Vagina (tissue), 2 donors: ENCODE measurements around the gene RHOBTB3. TPM values are rescaled to one million over a fixed set of nuclear protein-coding genes. Genes with fewer than 3 reads are reported as not detected.

Experiments used
- DNase-seq, 2 donors: peaks; one replicate each; pipeline ENCODE4 v3.0.0-alpha.2; 2017; ENCODE audit errors: extremely low spot score in 2 of 2
- H3K27ac ChIP-seq: fragments of 200-600 bp; sonication (generic); one replicate; pipeline ENCODE4 v1.5.1; 2019
- H3K27me3 ChIP-seq: fragments of 200-600 bp; sonication (generic); one replicate; pipeline ENCODE4 v1.5.1; 2019
- H3K36me3 ChIP-seq, 2 donors: fragments of 200-600 bp; sonication (generic); one replicate each; pipeline ENCODE4 v1.5.1; 2017 to 2019
- H3K4me1 ChIP-seq: fragments of 200-600 bp; sonication (generic); one replicate; pipeline ENCODE4 v1.5.1; 2019
- H3K4me3 ChIP-seq, 2 donors: fragments of 200-600 bp; sonication (generic); 1 replicate in 1 of 2; 2 replicates in 1 of 2; pipeline ENCODE4 v1.5.1; 2016 to 2019
- H3K9me3 ChIP-seq: fragments of 200-600 bp; sonication (generic); one replicate; pipeline ENCODE4 v1.5.1; 2019
- CTCF ChIP-seq, 3 experiments: fragments of 450-650 bp in 2 of 3; fragments of 200-600 bp in 1 of 3; sonication (generic) in 1 of 3; IDR thresholded peaks; one replicate each; pipeline ENCODE4 v1.5.1; 2017 to 2019; ENCODE audit warnings: antibody characterized with exemption in 3 of 3, mild to moderate bottlenecking in 2 of 3, moderate library complexity in 2 of 3
- POLR2A ChIP-seq, 2 donors: fragments of 450-650 bp; IDR thresholded peaks; one replicate each; pipeline ENCODE4 v1.6.1; 2017; ENCODE audit warnings: antibody characterized with exemption in 2 of 2, mild to moderate bottlenecking in 2 of 2, moderate library complexity in 2 of 2
- POLR2AphosphoS5 ChIP-seq, 2 donors: sonication (generic); formaldehyde crosslinking; IDR thresholded peaks; one replicate each; pipeline ENCODE4 v1.9.0; 2017; ENCODE audit warnings: antibody characterized with exemption in 2 of 2, mild to moderate bottlenecking in 2 of 2, low read depth in 1 of 2; ENCODE audit not compliant: insufficient read depth in 1 of 2
- intact Hi-C: fragments of 100-400 bp; cut with DNase I; formaldehyde crosslinking; loops from one replicate; pipeline ENCODE4 v1.15.1; 2023
- total RNA-seq: library from RNA; depleted of rRNA; stranded (reverse); fragments of >200 nt; gene quantifications from one replicate; pipeline ENCODE4 v1.2.3, GENCODE V29; 2016

RHOBTB3 gene
- total RNA-seq, 1 donor from 2014 or later = 43.2 TPM

GRCh38 chr5:95762652-95763041, 31.5 kb downstream of the RHOBTB3 start:
- Histone ChIP-seq H3K9me3 (no peaks in the 10 kb centered on the region), H3K4me3 (no peak overlapping the region), H3K27me3 (no peaks in the 10 kb centered on the region), H3K4me1 (peaks cover 26% of the 10 kb centered on the region), H3K27ac (no peak overlapping the region), H3K36me3 (no peaks in the 10 kb centered on the region)
- DNase-seq = no peak
- TF ChIP-seq CTCF (IDR thresholded peaks at IDR 0.05) (no peak), POLR2AphosphoS5 (IDR thresholded peaks at IDR 0.05; ENCODE audit: insufficient read depth in 1 of 2, low read depth in 1 of 2) (no peak), POLR2A (IDR thresholded peaks at IDR 0.05) (no peak)
- intact Hi-C loops = no loop called here

- Histone ChIP-seq H3K4me3 (no peak overlapping the region), H3K36me3 (no peaks in the 10 kb centered on the region), H3K4me1 (peaks cover 26% of the 10 kb centered on the region), H3K27ac (no peak overlapping the region), H3K9me3 (no peaks in the 10 kb centered on the region), H3K27me3 (no peaks in the 10 kb centered on the region)
- intact Hi-C loops = no loop called here
- no peak for DNase-seq
- no peak for TF ChIP-seq POLR2A (IDR thresholded peaks at IDR 0.05)
- TF ChIP-seq CTCF (IDR thresholded peaks at IDR 0.05) = no peak
Measured at GRCh38 chr5:95763941-95764340, 32.8 kb downstream of the RHOBTB3 start.

GRCh38 chr5:95768731-95769130, 37.6 kb downstream of the RHOBTB3 start:
- H3K36me3 ChIP-seq = no peaks in the 10 kb centered on the region
- no peak overlapping the region for H3K4me3 ChIP-seq
- no peaks in the 10 kb centered on the region for H3K4me1 ChIP-seq
- H3K27me3 ChIP-seq = no peaks in the 10 kb centered on the region
- H3K27ac ChIP-seq = no peak overlapping the region
- intact Hi-C loops = no loop called here
- no peak for DNase-seq
- no peak for TF ChIP-seq POLR2A (IDR thresholded peaks at IDR 0.05)
- no peak for TF ChIP-seq POLR2AphosphoS5 (IDR thresholded peaks at IDR 0.05; ENCODE audit: insufficient read depth in 1 of 2, low read depth in 1 of 2)
- no peak for TF ChIP-seq CTCF (IDR thresholded peaks at IDR 0.05)
- no peaks in the 10 kb centered on the region for H3K9me3 ChIP-seq

- no peaks in the 10 kb centered on the region for H3K4me1 ChIP-seq
- H3K4me3 ChIP-seq = no peak overlapping the region
- no peaks in the 10 kb centered on the region for H3K9me3 ChIP-seq
- no peaks in the 10 kb centered on the region for H3K27me3 ChIP-seq
- intact Hi-C loops = no loop called here
- no peak for DNase-seq
- TF ChIP-seq POLR2AphosphoS5 (IDR thresholded peaks at IDR 0.05; ENCODE audit: insufficient read depth in 1 of 2, low read depth in 1 of 2) (peak in 1 of 2 donors; percentile 29), POLR2A (IDR thresholded peaks at IDR 0.05) (no peak), CTCF (IDR thresholded peaks at IDR 0.05) (no peak)
- no peak overlapping the region for H3K27ac ChIP-seq
- no peaks in the 10 kb centered on the region for H3K36me3 ChIP-seq
Measured at GRCh38 chr5:95770830-95771708, 39.9 kb downstream of the RHOBTB3 start.

GRCh38 chr5:95771892-95772291, 40.8 kb downstream of the RHOBTB3 start:
- no peaks in the 10 kb centered on the region for H3K9me3 ChIP-seq
- DNase-seq = no peak
- H3K4me3 ChIP-seq = no peak overlapping the region
- H3K36me3 ChIP-seq = no peaks in the 10 kb centered on the region
- no peak overlapping the region for H3K27ac ChIP-seq
- H3K27me3 ChIP-seq = no peaks in the 10 kb centered on the region
- no peak for TF ChIP-seq CTCF (IDR thresholded peaks at IDR 0.05)
- no peak for TF ChIP-seq POLR2A (IDR thresholded peaks at IDR 0.05)
- no peak for TF ChIP-seq POLR2AphosphoS5 (IDR thresholded peaks at IDR 0.05; ENCODE audit: insufficient read depth in 1 of 2, low read depth in 1 of 2)
- intact Hi-C loops = no loop called here
- H3K4me1 ChIP-seq = no peaks in the 10 kb centered on the region
